ENCODE measurements around the gene RAVER1.

RAVER1 gene

GRCh38 chr19:10268071-10268470 is 65.3 kb downstream of the RAVER1 start:
- DNase-seq = no peak

GRCh38 chr19:10266706-10267105 is 66.6 kb downstream of the RAVER1 start:
- DNase-seq = no peak
